Smooth muscle cell (in vitro differentiated cells): ENCODE results near the gene KRT81. TPM values are rescaled to one million over a fixed set of nuclear protein-coding genes. Genes with fewer than 3 reads are reported as not detected.

Experiments
- DNase-seq: peaks from one replicate; lab custom pipeline; 2025; ENCODE audit not compliant: unreplicated experiment; lab: John Stamatoyannopoulos, UW
- H2AFZ ChIP-seq: fragments of 200-600 bp; sonication (generic); 2 replicates; pipeline ENCODE4 v1.6.0; 2016; ENCODE audit warnings: antibody characterized with exemption, low read depth, mild to moderate bottlenecking
- H3F3A ChIP-seq: fragments of 200-600 bp; sonication (generic); 2 replicates; pipeline ENCODE4 v1.6.0; 2017; ENCODE audit warnings: antibody characterized with exemption, low read depth
- H3K27ac ChIP-seq: fragments of 200-600 bp; sonication (generic); 2 replicates; pipeline ENCODE4 v1.5.1; 2016; ENCODE audit warnings: low read depth, mild to moderate bottlenecking
- H3K27me3 ChIP-seq: fragments of 200-600 bp; sonication (generic); 2 replicates; pipeline ENCODE4 v1.6.1; 2016; ENCODE audit warnings: low read depth, mild to moderate bottlenecking
- H3K36me3 ChIP-seq: fragments of 200-600 bp; sonication (generic); 2 replicates; pipeline ENCODE4 v1.5.1; 2016; ENCODE audit warnings: low read depth
- H3K4me1 ChIP-seq: fragments of 200-600 bp; sonication (generic); 2 replicates; pipeline ENCODE4 v1.5.1; 2016; ENCODE audit warnings: low read depth
- H3K4me2 ChIP-seq: fragments of 200-600 bp; sonication (generic); 2 replicates; pipeline ENCODE4 v1.6.0; 2016; ENCODE audit warnings: mild to moderate bottlenecking
- H3K4me3 ChIP-seq: fragments of 200-600 bp; sonication (generic); 2 replicates; pipeline ENCODE4 v1.5.1; 2016; ENCODE audit warnings: mild to moderate bottlenecking
- H3K79me2 ChIP-seq: fragments of 200-600 bp; sonication (generic); 2 replicates; pipeline ENCODE4 v1.6.0; 2016; ENCODE audit warnings: low read depth, mild to moderate bottlenecking
- H3K9ac ChIP-seq: fragments of 200-600 bp; sonication (generic); 2 replicates; pipeline ENCODE4 v1.6.0; 2016; ENCODE audit warnings: low read depth
- H3K9me3 ChIP-seq: fragments of 200-600 bp; sonication (generic); replicated peaks from 2 replicates; pipeline ENCODE4 v1.5.1; 2016; ENCODE audit warnings: low read depth
- H4K20me1 ChIP-seq: fragments of 200-600 bp; sonication (generic); 2 replicates; pipeline ENCODE4 v1.6.0; 2016; ENCODE audit warnings: low read depth
- WGBS: methylation state at CpG from one replicate; pipeline ENCODE4 v1.1.7; 2016; ENCODE audit warnings: low lambda C conversion rate; 5-methylcytosine and 5-hydroxymethylcytosine counted together
- polyA plus RNA-seq: library from polyadenylated mRNA; unstranded; fragments of >200 nt; fragmentation: Nextera tagmentation; extraction: Ambion mirVana; gene quantifications from 2 replicates; pipeline ENCODE4 v1.2.1, GENCODE V29; 2016
- total RNA-seq: library from RNA; depleted of rRNA; stranded (reverse); fragments of >200 nt; gene quantifications from 2 replicates; pipeline ENCODE4 v1.2.3, GENCODE V29; 2014
- TF ChIP-seq, protein P1 (sequence below): fragments of 200-600 bp; sonication (generic); IDR thresholded peaks from 2 replicates; pipeline ENCODE4 v1.5.1; 2017; ENCODE audit warnings: borderline replicate concordance, mild to moderate bottlenecking, antibody characterized with exemption; ENCODE audit not compliant: insufficient read depth, poor library complexity, severe bottlenecking

Gene KRT81
- total and polyA plus RNA-seq, 2 experiments from 2014 or later, result 0.49 to 1.4 TPM

DNA sequence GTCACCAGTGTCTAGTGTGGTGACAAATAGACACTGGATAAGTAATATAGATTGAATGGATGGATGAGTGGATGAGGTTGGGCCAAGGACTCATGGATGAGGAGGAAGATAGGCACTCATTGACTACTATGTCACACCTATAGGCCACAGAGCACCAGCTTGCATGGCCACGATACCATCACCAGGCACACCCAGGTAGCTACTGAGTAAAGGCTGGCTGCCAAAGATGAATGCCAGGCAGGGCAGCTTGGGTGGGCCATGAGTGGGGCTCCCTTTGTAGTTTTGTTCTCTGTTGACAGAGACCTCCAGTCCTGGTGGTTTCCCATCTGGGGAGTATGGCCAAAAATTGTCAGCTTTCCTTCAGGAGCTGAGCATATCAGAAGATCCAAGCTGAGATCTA lies 41.0 kb upstream of the KRT81 start:
- Histone ChIP-seq H2AFZ (no peak overlapping the region), H3K9ac (no peak overlapping the region)
- 100% methylated on average over 1 of the region's 1 CpG for WGBS

DNA sequence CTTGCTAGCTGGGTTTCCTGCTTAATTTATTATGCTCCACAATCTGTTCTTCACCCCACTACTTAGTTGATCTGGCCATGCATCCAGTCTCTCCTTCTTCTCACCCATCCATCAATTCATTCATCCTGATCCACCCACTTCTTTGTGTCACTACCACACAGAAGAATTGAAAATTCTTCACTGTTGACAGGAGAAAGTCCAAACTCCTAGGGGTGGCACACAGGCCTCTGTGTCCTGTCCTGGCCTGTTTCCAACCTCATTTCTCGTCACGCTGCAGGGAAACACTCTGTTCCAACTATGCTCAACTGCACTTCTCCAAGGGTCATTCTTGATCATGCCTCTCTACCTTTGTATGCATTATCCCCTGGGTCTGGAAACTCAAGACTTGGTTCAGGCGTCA lies 40.5 kb upstream of the KRT81 start:
- no peak overlapping the region for H3K9ac ChIP-seq
- H3K27me3 ChIP-seq, result peaks cover 9% of the 10 kb centered on the region
- no peak for DNase-seq
- H2AFZ ChIP-seq, result no peak overlapping the region
- H3K27ac ChIP-seq, result no peak overlapping the region
- TF ChIP-seq, protein P1, sequence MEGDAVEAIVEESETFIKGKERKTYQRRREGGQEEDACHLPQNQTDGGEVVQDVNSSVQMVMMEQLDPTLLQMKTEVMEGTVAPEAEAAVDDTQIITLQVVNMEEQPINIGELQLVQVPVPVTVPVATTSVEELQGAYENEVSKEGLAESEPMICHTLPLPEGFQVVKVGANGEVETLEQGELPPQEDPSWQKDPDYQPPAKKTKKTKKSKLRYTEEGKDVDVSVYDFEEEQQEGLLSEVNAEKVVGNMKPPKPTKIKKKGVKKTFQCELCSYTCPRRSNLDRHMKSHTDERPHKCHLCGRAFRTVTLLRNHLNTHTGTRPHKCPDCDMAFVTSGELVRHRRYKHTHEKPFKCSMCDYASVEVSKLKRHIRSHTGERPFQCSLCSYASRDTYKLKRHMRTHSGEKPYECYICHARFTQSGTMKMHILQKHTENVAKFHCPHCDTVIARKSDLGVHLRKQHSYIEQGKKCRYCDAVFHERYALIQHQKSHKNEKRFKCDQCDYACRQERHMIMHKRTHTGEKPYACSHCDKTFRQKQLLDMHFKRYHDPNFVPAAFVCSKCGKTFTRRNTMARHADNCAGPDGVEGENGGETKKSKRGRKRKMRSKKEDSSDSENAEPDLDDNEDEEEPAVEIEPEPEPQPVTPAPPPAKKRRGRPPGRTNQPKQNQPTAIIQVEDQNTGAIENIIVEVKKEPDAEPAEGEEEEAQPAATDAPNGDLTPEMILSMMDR, result no peak
- no peaks in the 10 kb centered on the region for H3K4me1 ChIP-seq
- H3F3A ChIP-seq, result peaks cover 7% of the 10 kb centered on the region
- no peaks in the 10 kb centered on the region for H4K20me1 ChIP-seq
- no peaks in the 10 kb centered on the region for H3K36me3 ChIP-seq
- no peaks in the 10 kb centered on the region for H3K9me3 ChIP-seq
- WGBS, result 97% methylated on average over 3 of the region's 3 CpGs
- H3K4me3 ChIP-seq, result no peak overlapping the region
- H3K79me2 ChIP-seq, result no peaks in the 10 kb centered on the region
- no peak overlapping the region for H3K4me2 ChIP-seq

More for the DNA sequence above, 41.0 kb upstream of the KRT81 start:
- Histone ChIP-seq H4K20me1 (no peaks in the 10 kb centered on the region), H3K4me3 (no peak overlapping the region), H3K79me2 (no peaks in the 10 kb centered on the region), H3K9me3 (no peaks in the 10 kb centered on the region), H3F3A (peaks cover 7% of the 10 kb centered on the region), H3K36me3 (no peaks in the 10 kb centered on the region), H3K27ac (no peak overlapping the region), H3K27me3 (peaks cover 9% of the 10 kb centered on the region), H3K4me1 (no peaks in the 10 kb centered on the region), H3K4me2 (no peak overlapping the region)
- DNase-seq, result no peak
- TF ChIP-seq, protein P1, result no peak

DNA sequence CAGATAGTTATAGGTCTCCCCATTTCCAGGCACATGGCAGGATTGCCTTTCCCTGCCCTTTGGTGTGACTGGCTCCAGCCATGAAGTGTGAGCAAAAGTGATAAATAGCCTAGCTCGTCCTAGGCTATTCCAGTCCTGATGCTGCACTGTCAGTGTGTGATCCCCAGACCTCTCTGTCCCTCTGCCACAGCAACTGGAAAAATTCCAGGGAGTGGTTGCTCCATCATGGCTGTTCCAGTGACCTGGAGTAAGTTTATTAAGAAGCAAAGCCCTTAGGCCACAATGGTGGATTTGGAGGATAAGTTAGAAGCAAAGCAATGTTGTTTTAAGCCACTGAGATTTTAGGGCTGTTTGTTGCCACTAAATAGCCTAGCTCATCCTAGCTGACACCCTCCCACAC lies 39.7 kb upstream of the KRT81 start:
- Histone ChIP-seq H3K4me1 (no peaks in the 10 kb centered on the region), H2AFZ (no peak overlapping the region), H4K20me1 (no peaks in the 10 kb centered on the region), H3K27me3 (peaks cover 9% of the 10 kb centered on the region), H3K36me3 (no peaks in the 10 kb centered on the region), H3K79me2 (no peaks in the 10 kb centered on the region), H3F3A (peaks cover 7% of the 10 kb centered on the region), H3K4me2 (no peak overlapping the region), H3K27ac (no peak overlapping the region), H3K4me3 (no peak overlapping the region), H3K9me3 (no peaks in the 10 kb centered on the region), H3K9ac (no peak overlapping the region)
- no peak for DNase-seq
- TF ChIP-seq, protein P1, result no peak
- WGBS, result 0% methylated on average over 1 of the region's 1 CpG

DNA sequence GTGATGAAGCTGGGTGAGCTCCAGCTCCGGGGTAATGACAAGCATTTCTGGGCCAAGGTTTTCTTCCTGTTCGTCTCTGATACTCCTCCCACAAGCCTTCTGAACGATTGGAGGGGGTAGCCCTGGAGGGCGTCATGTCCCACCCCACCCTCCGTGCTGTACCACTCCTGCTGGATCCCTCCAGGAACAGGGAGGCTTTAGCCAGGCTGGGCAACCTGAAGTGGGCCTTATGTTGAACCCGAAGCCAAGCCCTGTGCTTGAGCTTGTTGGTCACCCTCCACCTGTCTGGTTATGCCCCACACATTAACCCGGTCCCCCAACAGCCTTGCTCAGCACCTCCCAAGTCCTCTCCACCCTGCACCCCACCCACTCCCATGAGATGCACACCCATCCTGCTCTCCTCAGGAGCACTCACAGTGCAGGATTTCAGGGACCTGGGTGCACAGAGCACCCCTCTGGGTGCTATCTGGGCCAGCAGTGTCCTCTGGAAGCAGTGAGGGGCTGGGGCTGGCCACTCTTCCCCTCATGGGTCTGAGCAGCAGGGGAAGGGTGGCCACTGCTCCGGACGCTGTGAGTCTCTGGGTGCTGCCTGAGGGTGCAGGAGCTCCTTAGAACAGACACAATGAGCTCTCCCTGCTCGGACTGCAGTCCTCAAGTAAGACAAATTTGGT lies 36.6 kb upstream of the KRT81 start:
- H3K27ac ChIP-seq, result no peak overlapping the region
- TF ChIP-seq, protein P1, result no peak
- 81% methylated on average over 10 of the region's 10 CpGs for WGBS
- H3K4me1 ChIP-seq, result no peaks in the 10 kb centered on the region
- peaks cover 7% of the 10 kb centered on the region for H3F3A ChIP-seq
- H3K27me3 ChIP-seq, result peaks cover 22% of the 10 kb centered on the region
- no peak overlapping the region for H3K4me2 ChIP-seq
- H3K79me2 ChIP-seq, result no peaks in the 10 kb centered on the region
- H3K9ac ChIP-seq, result no peak overlapping the region
- H3K36me3 ChIP-seq, result no peaks in the 10 kb centered on the region
- H4K20me1 ChIP-seq, result no peaks in the 10 kb centered on the region
- H3K9me3 ChIP-seq, result no peaks in the 10 kb centered on the region
- H2AFZ ChIP-seq, result no peak overlapping the region
- DNase-seq, result no peak
- no peak overlapping the region for H3K4me3 ChIP-seq
